HepG2 (cell line): ENCODE measurements around the gene SFPQ. TPM values are rescaled to one million over a fixed set of nuclear protein-coding genes. Genes with fewer than 3 reads are reported as not detected.

Experiments used
- ATAC-seq: fragments of 200-7000 bp; cut with Tn5 transposase; 3 replicates; pipeline ENCODE4 v1.9.1; 2020; ENCODE audit warnings: mild to moderate bottlenecking, moderate library complexity
- BruUV-seq: library from RNA; stranded (reverse); fragments of 400-500 nt; replicated peaks from 2 replicates; lab custom pipeline; 2021; lab: Mats Ljungman, UMichigan
- CTCF ChIA-PET: fragments of 300-600 bp; formaldehyde crosslinking; extraction: SDS; loops from one replicate; lab custom pipeline; 2021; ENCODE audit warnings: low total read pairs, inconsistent platforms, low intra/inter-chr PET ratio; lab: Yijun Ruan, JAX
- POLR2A ChIA-PET: fragments of 350-600 bp; sonication (Branson Sonifier 250); formaldehyde crosslinking; loops from one replicate; lab custom pipeline; 2020; ENCODE audit warnings: antibody characterized with exemption, inconsistent platforms; lab: Yijun Ruan, JAX
- DNase-seq: peaks from one replicate; pipeline ENCODE4 v3.0.0-alpha.2; 2015; ENCODE audit warnings: low spot score
- FAIRE-seq: peaks from 3 replicates; lab custom pipeline; 2011; peaks lifted over from hg19 to GRCh38; lab: Jason Lieb, UNC
- H2AFZ ChIP-seq: one replicate; pipeline ENCODE4 v1.6.1; 2011; ENCODE audit warnings: low read length, inconsistent platforms
- H3K27ac ChIP-seq: fragments of 300-600 bp; 3 replicates; pipeline ENCODE4 v1.8.0; 2011; ENCODE audit warnings: mixed run types, mild to moderate bottlenecking, mixed read lengths, low read length, inconsistent platforms; ENCODE audit not compliant: insufficient read depth; ENCODE audit errors: extremely low read length
- H3K27me3 ChIP-seq, 2 experiments: fragments of 200-600 bp in 1 of 2; 2 replicates in 1 of 2; 3 replicates in 1 of 2; pipeline versions ENCODE4 v1.6.0 to v1.8.0; 2011; ENCODE audit warnings: low read length in 2 of 2, mild to moderate bottlenecking in 2 of 2, moderate library complexity in 2 of 2, inconsistent platforms in 1 of 2; ENCODE audit not compliant: insufficient read depth in 2 of 2, control insufficient read depth in 1 of 2
- H3K36me3 ChIP-seq, 2 experiments: fragments of 200-600 bp in 1 of 2; replicated peaks in 1 of 2; 2 replicates in 1 of 2; 3 replicates in 1 of 2; pipeline versions ENCODE4 v1.5.1 to v1.8.0; 2011; ENCODE audit warnings: low read length in 2 of 2, inconsistent platforms in 1 of 2; ENCODE audit not compliant: insufficient read depth in 2 of 2, control insufficient read depth in 1 of 2
- H3K4me1 ChIP-seq: 2 replicates; pipeline ENCODE4 v1.5.1; 2012; ENCODE audit warnings: low read length, inconsistent platforms; ENCODE audit not compliant: insufficient read depth
- H3K4me2 ChIP-seq: 2 replicates; pipeline ENCODE4 v1.6.0; 2011; ENCODE audit warnings: low read depth, low read length, inconsistent platforms
- H3K4me3 ChIP-seq, 3 experiments: fragments of 200-600 bp in 1 of 3; sonication (generic), shearing (Covaris generic) in 1 of 3; replicated peaks in 1 of 3; 2 replicates each; pipeline ENCODE4 v1.5.1; 2011 to 2016; ENCODE audit warnings: low read length in 3 of 3, inconsistent platforms in 2 of 3, low read depth in 2 of 3, mild to moderate bottlenecking in 2 of 3, control low read depth in 1 of 3, mixed read lengths in 1 of 3; ENCODE audit not compliant: insufficient read depth in 1 of 3
- H3K79me2 ChIP-seq: one replicate; pipeline ENCODE4 v1.6.1; 2011; ENCODE audit warnings: low read length, inconsistent platforms; ENCODE audit not compliant: insufficient read depth
- H3K9ac ChIP-seq: 2 replicates; pipeline ENCODE4 v1.6.0; 2011; ENCODE audit warnings: mild to moderate bottlenecking, low read depth, low read length, inconsistent platforms; ENCODE audit not compliant: insufficient read depth
- H3K9me3 ChIP-seq: 2 replicates; pipeline ENCODE4 v1.5.1; 2012; ENCODE audit warnings: mild to moderate bottlenecking, low read length
- H4K20me1 ChIP-seq: 2 replicates; pipeline ENCODE4 v1.6.0; 2011; ENCODE audit warnings: inconsistent platforms, mild to moderate bottlenecking, low read length, moderate library complexity; ENCODE audit not compliant: insufficient read depth
- CENPX ChIP-seq: sonication (generic); formaldehyde crosslinking; IDR thresholded peaks from 2 replicates; pipeline ENCODE4 v1.9.0; 2021; ENCODE audit warnings: mild to moderate bottlenecking, missing genetic modification reagents, moderate library complexity
- PHF21A ChIP-seq: sonication (generic); formaldehyde crosslinking; IDR thresholded peaks from 2 replicates; pipeline ENCODE4 v1.5.0; 2020; ENCODE audit warnings: mild to moderate bottlenecking, missing genetic modification reagents
- RARA ChIP-seq: IDR thresholded peaks from 2 replicates; pipeline ENCODE4 v1.6.1; 2016; ENCODE audit warnings: missing genetic modification reagents, missing compliant biosample characterization
- RBM22 ChIP-seq: fragments of 200-400 bp; formaldehyde crosslinking; optimal IDR thresholded peaks from 2 replicates; pipeline ENCODE3; 2017; ENCODE audit warnings: mild to moderate bottlenecking, low read length, moderate library complexity
- SAP130 ChIP-seq: IDR thresholded peaks from 2 replicates; pipeline ENCODE4 v1.6.1; 2016; ENCODE audit warnings: low read depth
- SIX1 ChIP-seq: sonication (generic); formaldehyde crosslinking; IDR thresholded peaks from 2 replicates; pipeline ENCODE4 v1.4.0; 2020; ENCODE audit warnings: missing genetic modification reagents, borderline replicate concordance
- SOX13 ChIP-seq, 3 experiments: fragments of 450-650 bp in 1 of 3; sonication (generic) in 1 of 3; formaldehyde crosslinking in 1 of 3; IDR thresholded peaks in 2 of 3; conservative IDR thresholded peaks in 1 of 3; 2 replicates each; pipeline versions ENCODE4 v1.5.0 to v1.6.1; 2016 to 2020; ENCODE audit warnings: antibody characterized with exemption in 1 of 3, mild to moderate bottlenecking in 1 of 3, missing compliant biosample characterization in 1 of 3, missing genetic modification reagents in 1 of 3, moderate library complexity in 1 of 3
- SOX6 ChIP-seq, 2 experiments: fragments of 450-650 bp in 1 of 2; sonication (generic) in 1 of 2; formaldehyde crosslinking in 1 of 2; IDR thresholded peaks; 2 replicates each; pipeline versions ENCODE4 v1.4.0 to v1.6.1; 2017 to 2020; ENCODE audit warnings: antibody characterized with exemption in 1 of 2, mild to moderate bottlenecking in 1 of 2, missing genetic modification reagents in 1 of 2
- SP1 ChIP-seq, 2 experiments: fragments of 450-650 bp in 1 of 2; sonication (generic) in 1 of 2; formaldehyde crosslinking in 1 of 2; IDR thresholded peaks; 2 replicates each; pipeline versions ENCODE4 v1.4.0 to v1.6.1; 2016 to 2020; ENCODE audit warnings: missing genetic modification reagents in 1 of 2
- TARDBP ChIP-seq: sonication (generic); formaldehyde crosslinking; IDR thresholded peaks from 2 replicates; pipeline ENCODE4 v1.8.0; 2022; ENCODE audit warnings: mild to moderate bottlenecking, missing genetic modification reagents
- ZNF589 ChIP-seq: sonication (generic); formaldehyde crosslinking; conservative IDR thresholded peaks from 2 replicates; pipeline ENCODE4 v1.8.0; 2022; ENCODE audit warnings: mild to moderate bottlenecking, moderate library complexity, missing genetic modification reagents
- whole genome bisulfite sequencing: methylation state at CpG from one replicate; pipeline ENCODE4 v1.1.6; 2017; ENCODE audit warnings: low lambda C conversion rate; 5-methylcytosine and 5-hydroxymethylcytosine counted together
- in situ Hi-C: cut with HindIII; loops from 2 replicates; pipeline ENCODE4 v1.10.0; 2017; ENCODE audit warnings: low pct_unique_long_range_greater_than_20kb; ENCODE audit not compliant: extremely low pct_ligation_motif_present
- intact Hi-C: fragments of 100-400 bp; cut with micrococcal nuclease; formaldehyde crosslinking; loops from one replicate; pipeline ENCODE4 v1.10.0; 2022; ENCODE audit not compliant: unreplicated experiment
- polyA plus RNA-seq, 8 experiments: library from polyadenylated mRNA; depleted of rRNA in 3 of 8; stranded (reverse) in 7 of 8; unstranded in 1 of 8; fragments of >200 nt; fragmentation: Illumina TruSeq in 4 of 8; extraction: Trizol in 4 of 8; gene quantifications; 2 replicates each; pipeline versions ENCODE4 v1.2.1 to v1.2.3, GENCODE V29; 2011 to 2016; ENCODE audit warnings: low read depth in 4 of 8, missing spikeins in 1 of 8, mixed read lengths in 1 of 8; ENCODE audit not compliant: insufficient read depth in 1 of 8
- total RNA-seq, 5 experiments: library from RNA; depleted of rRNA; stranded (reverse); fragments of >200 nt; fragmentation: Illumina TruSeq; extraction: Trizol; gene quantifications; 2 replicates each; pipeline ENCODE4 v1.2.3, GENCODE V29; 2016; ENCODE audit warnings: low read depth in 1 of 5
- TF ChIP-seq, protein P1 (sequence below): IDR thresholded peaks from 2 replicates; pipeline ENCODE4 v1.6.1; 2016; ENCODE audit warnings: low read depth
- TF ChIP-seq, protein P2 (sequence below): sonication (generic); IDR thresholded peaks from 2 replicates; pipeline ENCODE4 v1.6.1; 2016; ENCODE audit warnings: low read depth, borderline replicate concordance
- TF ChIP-seq, protein P3 (sequence below): IDR thresholded peaks from 2 replicates; pipeline ENCODE4 v1.6.1; 2016; ENCODE audit warnings: missing genetic modification reagents, missing compliant biosample characterization
- TF ChIP-seq, protein P4 (sequence below): sonication (generic); formaldehyde crosslinking; IDR thresholded peaks from 2 replicates; pipeline ENCODE4 v1.4.0; 2020; ENCODE audit warnings: mild to moderate bottlenecking, missing genetic modification reagents
- TF ChIP-seq, protein P5 (sequence below): sonication (generic); formaldehyde crosslinking; IDR thresholded peaks from 2 replicates; pipeline ENCODE4 v1.4.0; 2020; ENCODE audit warnings: missing genetic modification reagents, mild to moderate bottlenecking, borderline replicate concordance

The SFPQ gene
- total and polyA plus RNA-seq, 2 of the 13 experiments (the other 11 are each of a cell fraction or from before 2014, with no cell fraction given), result 101 to 292 TPM

DNA sequence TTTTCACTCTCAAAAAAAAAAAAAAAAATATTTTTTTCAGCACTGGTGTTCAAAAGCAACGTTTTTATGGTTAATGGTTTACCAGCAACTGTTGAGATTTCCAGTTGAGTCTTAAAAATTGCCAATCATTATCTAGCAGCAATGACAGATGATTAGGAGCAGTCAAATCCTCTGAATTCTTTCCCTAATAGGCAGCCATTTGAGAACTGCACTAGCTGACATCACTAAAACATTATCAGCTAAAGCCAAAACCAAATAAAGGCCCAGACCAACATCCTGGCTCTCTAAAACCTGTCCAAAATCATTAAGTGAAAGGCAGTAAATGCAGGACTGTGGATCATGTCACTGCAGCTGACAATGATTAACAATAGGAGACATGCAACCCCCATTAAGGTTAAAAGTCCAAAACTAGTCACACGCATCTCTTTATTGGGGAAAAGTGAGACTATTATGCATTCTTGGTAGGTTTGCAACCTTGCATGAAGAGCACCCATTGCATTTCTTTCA, 14.0 kb downstream of the SFPQ start:
- Histone ChIP-seq H3K79me2 (peaks cover 37% of the 10 kb centered on the region), H3K27me3 (no peaks in the 10 kb centered on the region), H3K9me3 (no peaks in the 10 kb centered on the region), H3K27ac (peak overlapping the region; percentile 53), H3K4me2 (peak overlapping the region; percentile 39), H3K36me3 (peaks cover 18 to 55% of the 10 kb centered on the region in 2 experiments), H2AFZ (no peak overlapping the region), H3K4me3 (peak overlapping the region in 1 of 3 experiments; percentile 36; a peak in 2 of 6 replicates), H3K9ac (no peak overlapping the region; the same call in 1 of the 2 replicates), H4K20me1 (peaks cover 84% of the 10 kb centered on the region), H3K4me1 (peaks cover 59% of the 10 kb centered on the region)
- WGBS, result 3% methylated on average over 2 of the region's 2 CpGs
- ChIA-PET CTCF (no interaction called here), POLR2A (interaction anchor here (0.9 to 2.0 kb wide), 3 partner anchors 9 to 14 kb away, joined by 3 to 8 read pairs (median 4); partner anchors contain the start of gene SFPQ)
- BruUV-seq, result no TSS peak
- DNase-seq (peak; percentile 85), FAIRE-seq (peak; percentile 71), ATAC-seq (peak; percentile 65)
- intact Hi-C loops, result no loop called here
- in situ Hi-C loops, result no loop called here
- TF ChIP-seq, protein P1, sequence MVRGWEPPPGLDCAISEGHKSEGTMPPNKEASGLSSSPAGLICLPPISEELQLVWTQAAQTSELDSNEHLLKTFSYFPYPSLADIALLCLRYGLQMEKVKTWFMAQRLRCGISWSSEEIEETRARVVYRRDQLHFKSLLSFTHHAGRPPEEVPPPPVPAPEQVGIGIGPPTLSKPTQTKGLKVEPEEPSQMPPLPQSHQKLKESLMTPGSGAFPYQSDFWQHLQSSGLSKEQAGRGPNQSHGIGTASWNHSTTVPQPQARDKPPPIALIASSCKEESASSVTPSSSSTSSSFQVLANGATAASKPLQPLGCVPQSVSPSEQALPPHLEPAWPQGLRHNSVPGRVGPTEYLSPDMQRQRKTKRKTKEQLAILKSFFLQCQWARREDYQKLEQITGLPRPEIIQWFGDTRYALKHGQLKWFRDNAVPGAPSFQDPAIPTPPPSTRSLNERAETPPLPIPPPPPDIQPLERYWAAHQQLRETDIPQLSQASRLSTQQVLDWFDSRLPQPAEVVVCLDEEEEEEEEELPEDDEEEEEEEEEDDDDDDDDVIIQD (CRISPR knock-in tag), result no peak
- TF ChIP-seq SOX6 (IDR thresholded peaks at IDR 0.05), result no peak
- TF ChIP-seq SOX6 (CRISPR knock-in tag; IDR thresholded peaks at IDR 0.05), result peak; percentile 85
- 0 out of 2 replicates have a peak, but pooled peaks have one; percentile 16 for TF ChIP-seq SIX1
- TF ChIP-seq CENPX (CRISPR knock-in tag), result no peak
- no peak for TF ChIP-seq SOX13 (IDR thresholded peaks at IDR 0.05)
- TF ChIP-seq SOX13 (CRISPR knock-in tag; conservative IDR thresholded peaks at IDR 0.05 in 1 of 2, IDR thresholded peaks at IDR 0.05 in 1 of 2), result peak in 1 of 2 experiments; percentile 81; a peak in 2 of 4 replicates
- no peak for TF ChIP-seq SP1 (IDR thresholded peaks at IDR 0.05)
- no peak for TF ChIP-seq SP1 (CRISPR knock-in tag; IDR thresholded peaks at IDR 0.05)
- TF ChIP-seq, protein P2, sequence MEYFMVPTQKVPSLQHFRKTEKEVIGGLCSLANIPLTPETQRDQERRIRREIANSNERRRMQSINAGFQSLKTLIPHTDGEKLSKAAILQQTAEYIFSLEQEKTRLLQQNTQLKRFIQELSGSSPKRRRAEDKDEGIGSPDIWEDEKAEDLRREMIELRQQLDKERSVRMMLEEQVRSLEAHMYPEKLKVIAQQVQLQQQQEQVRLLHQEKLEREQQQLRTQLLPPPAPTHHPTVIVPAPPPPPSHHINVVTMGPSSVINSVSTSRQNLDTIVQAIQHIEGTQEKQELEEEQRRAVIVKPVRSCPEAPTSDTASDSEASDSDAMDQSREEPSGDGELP, result peak; percentile 50; the same call in 1 of the 2 replicates
- TF ChIP-seq, protein P3, sequence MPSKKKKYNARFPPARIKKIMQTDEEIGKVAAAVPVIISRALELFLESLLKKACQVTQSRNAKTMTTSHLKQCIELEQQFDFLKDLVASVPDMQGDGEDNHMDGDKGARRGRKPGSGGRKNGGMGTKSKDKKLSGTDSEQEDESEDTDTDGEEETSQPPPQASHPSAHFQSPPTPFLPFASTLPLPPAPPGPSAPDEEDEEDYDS, result peak; percentile 20; the same call in 1 of the 2 replicates
- TF ChIP-seq, protein P4, sequence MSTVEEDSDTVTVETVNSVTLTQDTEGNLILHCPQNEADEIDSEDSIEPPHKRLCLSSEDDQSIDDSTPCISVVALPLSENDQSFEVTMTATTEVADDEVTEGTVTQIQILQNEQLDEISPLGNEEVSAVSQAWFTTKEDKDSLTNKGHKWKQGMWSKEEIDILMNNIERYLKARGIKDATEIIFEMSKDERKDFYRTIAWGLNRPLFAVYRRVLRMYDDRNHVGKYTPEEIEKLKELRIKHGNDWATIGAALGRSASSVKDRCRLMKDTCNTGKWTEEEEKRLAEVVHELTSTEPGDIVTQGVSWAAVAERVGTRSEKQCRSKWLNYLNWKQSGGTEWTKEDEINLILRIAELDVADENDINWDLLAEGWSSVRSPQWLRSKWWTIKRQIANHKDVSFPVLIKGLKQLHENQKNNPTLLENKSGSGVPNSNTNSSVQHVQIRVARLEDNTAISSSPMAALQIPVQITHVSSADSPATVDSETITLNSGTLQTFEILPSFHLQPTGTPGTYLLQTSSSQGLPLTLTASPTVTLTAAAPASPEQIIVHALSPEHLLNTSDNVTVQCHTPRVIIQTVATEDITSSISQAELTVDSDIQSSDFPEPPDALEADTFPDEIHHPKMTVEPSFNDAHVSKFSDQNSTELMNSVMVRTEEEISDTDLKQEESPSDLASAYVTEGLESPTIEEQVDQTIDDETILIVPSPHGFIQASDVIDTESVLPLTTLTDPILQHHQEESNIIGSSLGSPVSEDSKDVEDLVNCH, result no peak
- 0 out of 2 replicates have a peak, but pooled peaks have one; percentile 30 for TF ChIP-seq RARA
- TF ChIP-seq, protein P5, sequence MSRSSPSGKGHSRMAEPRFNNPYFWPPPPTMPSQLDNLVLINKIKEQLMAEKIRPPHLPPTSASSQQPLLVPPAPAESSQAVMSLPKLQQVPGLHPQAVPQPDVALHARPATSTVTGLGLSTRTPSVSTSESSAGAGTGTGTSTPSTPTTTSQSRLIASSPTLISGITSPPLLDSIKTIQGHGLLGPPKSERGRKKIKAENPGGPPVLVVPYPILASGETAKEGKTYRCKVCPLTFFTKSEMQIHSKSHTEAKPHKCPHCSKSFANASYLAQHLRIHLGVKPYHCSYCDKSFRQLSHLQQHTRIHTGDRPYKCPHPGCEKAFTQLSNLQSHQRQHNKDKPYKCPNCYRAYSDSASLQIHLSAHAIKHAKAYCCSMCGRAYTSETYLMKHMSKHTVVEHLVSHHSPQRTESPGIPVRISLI, result peak; percentile 56; the same call in 1 of the 2 replicates
- peak; percentile 44; the same call in 1 of the 2 replicates for TF ChIP-seq SAP130
- 0 out of 2 replicates have a peak, but pooled peaks have one; percentile 24 for TF ChIP-seq TARDBP (CRISPR knock-in tag)
- peak; percentile 85 for TF ChIP-seq RBM22
- peak; percentile 63; the same call in 1 of the 2 replicates for TF ChIP-seq PHF21A (CRISPR knock-in tag)
- no peak for TF ChIP-seq ZNF589 (CRISPR knock-in tag)
